Measurements from ENCODE around the gene IFT27.

The IFT27 gene

DNA sequence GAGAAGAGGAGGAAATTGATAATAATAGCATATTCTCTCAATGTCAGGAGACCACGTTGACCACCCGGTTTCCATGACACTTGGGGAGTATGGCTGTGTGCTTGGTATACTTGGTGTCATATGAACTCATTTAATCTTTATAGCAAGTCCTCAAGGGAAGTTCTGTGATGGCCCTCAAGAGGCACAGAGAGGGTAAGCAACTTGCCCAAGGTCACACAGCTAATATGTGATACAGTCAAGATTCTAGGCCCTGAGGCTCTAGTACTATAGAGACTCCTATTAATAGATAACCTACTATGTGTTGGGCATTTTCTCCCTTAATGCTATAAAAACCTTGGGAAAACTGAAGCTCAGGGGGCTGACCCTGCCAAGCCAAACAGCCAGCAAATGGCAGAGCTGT lies 61.8 kb downstream of the IFT27 start:
- DNase-seq: no peak

DNA sequence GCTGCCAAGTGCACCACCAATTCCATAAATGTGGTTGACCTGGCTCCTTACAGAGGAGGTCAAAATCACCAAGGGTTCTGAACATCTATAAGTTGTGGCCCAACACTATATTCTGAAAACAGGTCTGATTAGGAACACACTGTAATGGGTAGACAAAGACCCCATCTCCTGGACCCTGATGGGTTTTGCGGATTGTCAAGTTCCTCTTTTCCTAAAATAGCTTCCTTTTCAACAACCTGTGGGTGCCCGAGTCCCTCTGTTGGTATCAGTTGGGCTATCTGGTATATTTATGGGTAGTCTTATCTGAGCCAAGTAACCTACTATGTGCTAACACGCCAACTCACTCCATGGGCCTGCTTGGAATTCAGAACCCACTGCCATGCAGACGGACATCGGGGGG lies 62.5 kb downstream of the IFT27 start:
- DNase-seq: no peak
